SKM-1 treated with dmso at 0.1 percent for 144 hours (cell line): ENCODE results near the gene OR11H6.
A peak's percentile ranks its signal among the peaks of the same experiment; 100 is the strongest.
"Not testable (repeated sequence)": the region's sequence is repeated elsewhere in the genome, so short reads cannot be mapped to it uniquely, and the experiment has no call there.

Experiments used
- DNase-seq: peaks from one replicate; lab custom pipeline; 2025; ENCODE audit not compliant: unreplicated experiment; lab: John Stamatoyannopoulos, UW

OR11H6 gene

GRCh38 chr14:20223410-20223809, at the start of gene OR11H6:
Gene OR11H6, plus strand, starts transcription at chr14:20223710. Its CDS starts 0 bp downstream, at chr14:20223710.
- no peak for DNase-seq

- DNase-seq = not testable (repeated sequence)
Observed at GRCh38 chr14:20174205-20174604, 49.3 kb upstream of the OR11H6 start.

GRCh38 chr14:20176330-20176729, 47.2 kb upstream of the OR11H6 start:
- DNase-seq = no peak

GRCh38 chr14:20177433-20177974, 46.0 kb upstream of the OR11H6 start:
- DNase-seq = no peak

- DNase-seq = peak; percentile 61
Observed at GRCh38 chr14:20179218-20179617, 44.3 kb upstream of the OR11H6 start.

- peak; percentile 27 for DNase-seq
Observed at GRCh38 chr14:20179880-20180279, 43.6 kb upstream of the OR11H6 start.

- DNase-seq = no peak
Observed at GRCh38 chr14:20180486-20180885, 43.0 kb upstream of the OR11H6 start.

GRCh38 chr14:20184181-20184580, 39.3 kb upstream of the OR11H6 start:
- DNase-seq = no peak

- DNase-seq = no peak
Observed at GRCh38 chr14:20190596-20190995, 32.9 kb upstream of the OR11H6 start, which contains the start of gene OR11G2. Gene OR11G2, plus strand, starts transcription at chr14:20190896. Its CDS starts 6,542 bp downstream, at chr14:20197438.

GRCh38 chr14:20191396-20191795, 32.1 kb upstream of the OR11H6 start:
- no peak for DNase-seq

- no peak for DNase-seq
Observed at GRCh38 chr14:20194101-20194500, 29.4 kb upstream of the OR11H6 start.

- DNase-seq = not testable (repeated sequence)
Observed at GRCh38 chr14:20195170-20195569, 28.3 kb upstream of the OR11H6 start.

GRCh38 chr14:20195911-20196310, 27.6 kb upstream of the OR11H6 start:
- no peak for DNase-seq

GRCh38 chr14:20197459-20197858, 26.1 kb upstream of the OR11H6 start:
- DNase-seq = peak; percentile 40

- DNase-seq = no peak
Observed at GRCh38 chr14:20198991-20199390, 24.5 kb upstream of the OR11H6 start.

GRCh38 chr14:20204721-20205120, 18.8 kb upstream of the OR11H6 start:
- DNase-seq = no peak

GRCh38 chr14:20209595-20209994, 13.9 kb upstream of the OR11H6 start:
- no peak for DNase-seq

- not testable (repeated sequence) for DNase-seq
Observed at GRCh38 chr14:20212406-20212805, 11.1 kb upstream of the OR11H6 start.

GRCh38 chr14:20215196-20215595, 8.3 kb upstream of the OR11H6 start:
- DNase-seq = no peak

GRCh38 chr14:20219033-20219432, 4.5 kb upstream of the OR11H6 start:
- no peak for DNase-seq

- no peak for DNase-seq
Observed at GRCh38 chr14:20228681-20229080, 5.2 kb downstream of the OR11H6 start, which contains the start of gene OR11H7. Gene OR11H7, plus strand, starts transcription at chr14:20228981.

GRCh38 chr14:20235415-20235814, 11.9 kb downstream of the OR11H6 start:
- DNase-seq = not testable (repeated sequence)

GRCh38 chr14:20247646-20248246, 24.2 kb downstream of the OR11H6 start:
- no peak for DNase-seq
